ENCODE data around the gene C2orf92.

DNA sequence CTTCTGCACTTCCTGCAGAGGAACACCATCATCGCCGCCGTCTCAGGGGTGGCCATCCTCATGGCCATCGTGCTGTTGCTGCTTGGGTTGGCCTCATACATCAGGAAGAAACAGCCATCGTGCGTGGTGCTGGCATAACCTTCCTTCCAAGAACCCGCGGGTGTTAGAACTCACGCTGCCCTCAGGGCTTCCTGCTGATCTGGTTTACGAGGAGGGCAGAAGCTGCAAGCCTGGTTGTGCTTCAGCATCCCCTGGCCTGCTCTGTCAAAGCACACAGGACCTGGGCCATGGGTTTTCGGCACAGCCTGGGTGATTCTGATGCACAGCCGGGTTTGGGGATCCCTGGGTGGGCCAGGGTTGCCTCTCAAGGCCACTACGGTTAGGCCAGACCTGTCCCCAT, 31.7 kb downstream of the C2orf92 start:
- TF ChIP-seq EZH2 (IDR thresholded peaks at IDR 0.05) (no peak), POLR2AphosphoS5 (IDR thresholded peaks at IDR 0.05; ENCODE audit: borderline replicate concordance, low read depth, low read length) (no peak)

Data from SK-N-MC (cell line).